OCI-LY3 (cell line): ENCODE results near the gene STRBP.

Experiments
- CTCF ChIP-seq: fragments of 200-600, 300-600 bp; sonication (generic); IDR thresholded peaks from 2 replicates; pipeline ENCODE4 v1.5.1; 2014; ENCODE audit warnings: antibody characterized with exemption, low read length, low read depth
- EZH2phosphoT487 ChIP-seq: fragments of 200-600 bp; shearing (Covaris generic); IDR thresholded peaks from 2 replicates; pipeline ENCODE4 v1.6.1; 2018; ENCODE audit warnings: antibody characterized with exemption, mixed run types, low read depth

DNA sequence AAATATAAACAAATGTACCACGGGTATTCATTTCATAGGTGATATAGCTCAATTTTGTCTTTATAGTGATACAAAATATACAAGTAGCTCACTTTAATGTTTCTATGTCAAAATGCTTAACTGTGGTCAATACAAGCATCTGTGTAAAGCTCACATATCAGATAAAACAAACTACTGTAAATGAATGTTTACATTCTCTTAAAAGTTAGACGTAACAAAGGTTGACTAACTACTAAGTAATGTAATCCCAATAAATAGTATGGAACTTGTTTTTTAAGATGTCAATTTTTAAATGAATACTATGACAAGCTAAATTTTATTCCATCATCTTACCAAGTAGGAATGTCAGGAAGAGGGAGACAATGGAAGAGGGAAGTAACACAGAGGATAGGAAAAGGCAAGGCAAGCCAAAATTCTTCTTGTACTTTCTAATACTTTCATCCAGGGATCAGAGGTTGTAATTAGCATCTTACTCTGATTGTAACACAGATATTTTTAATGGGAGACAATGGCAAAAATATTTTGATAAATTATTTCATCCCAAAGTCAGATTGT is 105.5 kb downstream of the STRBP start:
- TF ChIP-seq CTCF (no peak), EZH2phosphoT487 (no peak)
